BJ (cell line): ENCODE data around the gene ASTN1. TPM values are rescaled to one million over a fixed set of nuclear protein-coding genes. Genes with fewer than 3 reads are reported as not detected.

Source experiments
- CTCF ChIA-PET: fragments of 350-600 bp; formaldehyde crosslinking; extraction: SDS; loops from one replicate; lab custom pipeline; 2021; ENCODE audit warnings: antibody characterized with exemption, inconsistent platforms; lab: Yijun Ruan, JAX
- POLR2A ChIA-PET: fragments of 300-600 bp; sonication (Branson Sonifier 250); formaldehyde crosslinking; extraction: SDS; loops from one replicate; lab custom pipeline; 2021; ENCODE audit warnings: antibody characterized with exemption; lab: Charles Lee
- DNase-seq: peaks from one replicate; pipeline ENCODE4 v3.0.0-alpha.2; 2011; ENCODE audit warnings: low read depth
- H3K27me3 ChIP-seq: 2 replicates; pipeline ENCODE4 v1.6.0; 2011; ENCODE audit warnings: low read length; ENCODE audit not compliant: control insufficient read depth, insufficient read depth
- H3K36me3 ChIP-seq: 2 replicates; pipeline ENCODE4 v1.5.1; 2011; ENCODE audit warnings: low read length; ENCODE audit not compliant: control insufficient read depth, insufficient read depth
- H3K4me3 ChIP-seq: 2 replicates; pipeline ENCODE4 v1.5.1; 2011; ENCODE audit warnings: low read depth, mild to moderate bottlenecking, control low read depth, low read length
- CTCF ChIP-seq: IDR thresholded peaks from 2 replicates; pipeline ENCODE4 v1.5.1; 2011; ENCODE audit warnings: low read depth, mild to moderate bottlenecking, control low read depth, inconsistent platforms, low read length, moderate library complexity; ENCODE audit not compliant: insufficient read depth
- polyA plus RNA-seq: library from polyadenylated mRNA; depleted of rRNA; stranded (reverse); fragments of >200 nt; gene quantifications from 2 replicates; pipeline ENCODE4 v1.2.3, GENCODE V29; 2011

The ASTN1 gene
- polyA plus RNA-seq, 1 experiment, result 0.09 TPM

- TF ChIP-seq CTCF, result no peak
- Histone ChIP-seq H3K27me3 (no peaks in the 10 kb centered on the region), H3K4me3 (no peak overlapping the region), H3K36me3 (no peaks in the 10 kb centered on the region)
- DNase-seq, result no peak
- POLR2A ChIA-PET, result no interaction called here
- CTCF ChIA-PET, result no interaction called here
Observed at GRCh38 chr1:177023726-177024125, 140.8 kb downstream of the ASTN1 start.

GRCh38 chr1:177023249-177023648 lies 141.3 kb downstream of the ASTN1 start:
- Histone ChIP-seq H3K4me3 (no peak overlapping the region), H3K27me3 (no peaks in the 10 kb centered on the region), H3K36me3 (no peaks in the 10 kb centered on the region)
- TF ChIP-seq CTCF, result no peak
- ChIA-PET CTCF (no interaction called here), POLR2A (no interaction called here)
- no peak for DNase-seq

- no peaks in the 10 kb centered on the region for H3K36me3 ChIP-seq
- H3K4me3 ChIP-seq, result no peak overlapping the region
- CTCF ChIA-PET, result no interaction called here
- TF ChIP-seq CTCF, result no peak
- H3K27me3 ChIP-seq, result no peaks in the 10 kb centered on the region
- POLR2A ChIA-PET, result no interaction called here
- no peak for DNase-seq
Observed at GRCh38 chr1:177021687-177022086, 142.8 kb downstream of the ASTN1 start.

- no peaks in the 10 kb centered on the region for H3K27me3 ChIP-seq
- no peaks in the 10 kb centered on the region for H3K36me3 ChIP-seq
- no peak overlapping the region for H3K4me3 ChIP-seq
- ChIA-PET CTCF (interaction anchor here (1.0 kb wide), 1 partner anchor 161 kb away, joined by 3 read pairs; no protein-coding TSS in a partner anchor), POLR2A (no interaction called here)
- DNase-seq, result no peak
- TF ChIP-seq CTCF, result no peak
Observed at GRCh38 chr1:177020851-177021589, 143.5 kb downstream of the ASTN1 start.

- POLR2A ChIA-PET, result no interaction called here
- Histone ChIP-seq H3K27me3 (no peaks in the 10 kb centered on the region), H3K4me3 (no peak overlapping the region), H3K36me3 (no peaks in the 10 kb centered on the region)
- TF ChIP-seq CTCF, result no peak
- CTCF ChIA-PET, result no interaction called here
- DNase-seq, result no peak
Observed at GRCh38 chr1:177017287-177017852, 147.1 kb downstream of the ASTN1 start.
